Measurements from ENCODE around the gene PKIB. TPM values are rescaled to one million over a fixed set of nuclear protein-coding genes. Genes with fewer than 3 reads are reported as not detected.

Gene PKIB
- total RNA-seq, 2 donors from 2014 or later: 46.0 to 56.1 TPM

- Histone ChIP-seq H3K27ac (ENCODE audit: low read depth, low read length) (no peak overlapping the region), H3K9ac (ENCODE audit: extremely low read depth, low read length, poor library complexity, severe bottlenecking) (no peak overlapping the region), H3K36me3 (ENCODE audit: control insufficient read depth, insufficient read depth, low read length) (no peaks in the 10 kb centered on the region), H3K4me3 (ENCODE audit: low read length) (no peak overlapping the region), H3K27me3 (ENCODE audit: control insufficient read depth, insufficient read depth, low read length, poor library complexity, severe bottlenecking) (no peaks in the 10 kb centered on the region), H3K4me1 (ENCODE audit: control insufficient read depth, insufficient read depth, low read length) (peaks cover 5% of the 10 kb centered on the region), H3K9me3 (ENCODE audit: control insufficient read depth, low read length) (no peaks in the 10 kb centered on the region)
- Mint-ChIP-seq H3K36me3 (ENCODE audit: low read depth) (no peaks in the 10 kb centered on the region), H3K9me3 (peaks cover 6% of the 10 kb centered on the region), H3K27ac (no peak overlapping the region), H3K27me3 (ENCODE audit: insufficient read depth) (peaks cover 41% of the 10 kb centered on the region), H3K4me3 (no peak overlapping the region), H3K4me1 (peaks cover 10% of the 10 kb centered on the region)
- TF ChIP-seq, protein P1, sequence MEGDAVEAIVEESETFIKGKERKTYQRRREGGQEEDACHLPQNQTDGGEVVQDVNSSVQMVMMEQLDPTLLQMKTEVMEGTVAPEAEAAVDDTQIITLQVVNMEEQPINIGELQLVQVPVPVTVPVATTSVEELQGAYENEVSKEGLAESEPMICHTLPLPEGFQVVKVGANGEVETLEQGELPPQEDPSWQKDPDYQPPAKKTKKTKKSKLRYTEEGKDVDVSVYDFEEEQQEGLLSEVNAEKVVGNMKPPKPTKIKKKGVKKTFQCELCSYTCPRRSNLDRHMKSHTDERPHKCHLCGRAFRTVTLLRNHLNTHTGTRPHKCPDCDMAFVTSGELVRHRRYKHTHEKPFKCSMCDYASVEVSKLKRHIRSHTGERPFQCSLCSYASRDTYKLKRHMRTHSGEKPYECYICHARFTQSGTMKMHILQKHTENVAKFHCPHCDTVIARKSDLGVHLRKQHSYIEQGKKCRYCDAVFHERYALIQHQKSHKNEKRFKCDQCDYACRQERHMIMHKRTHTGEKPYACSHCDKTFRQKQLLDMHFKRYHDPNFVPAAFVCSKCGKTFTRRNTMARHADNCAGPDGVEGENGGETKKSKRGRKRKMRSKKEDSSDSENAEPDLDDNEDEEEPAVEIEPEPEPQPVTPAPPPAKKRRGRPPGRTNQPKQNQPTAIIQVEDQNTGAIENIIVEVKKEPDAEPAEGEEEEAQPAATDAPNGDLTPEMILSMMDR (conservative IDR thresholded peaks at IDR 0.05): no peak
- DNase-seq: no peak
Measured at GRCh38 chr6:122766256-122766655, 156.1 kb downstream of the PKIB start.

DNA sequence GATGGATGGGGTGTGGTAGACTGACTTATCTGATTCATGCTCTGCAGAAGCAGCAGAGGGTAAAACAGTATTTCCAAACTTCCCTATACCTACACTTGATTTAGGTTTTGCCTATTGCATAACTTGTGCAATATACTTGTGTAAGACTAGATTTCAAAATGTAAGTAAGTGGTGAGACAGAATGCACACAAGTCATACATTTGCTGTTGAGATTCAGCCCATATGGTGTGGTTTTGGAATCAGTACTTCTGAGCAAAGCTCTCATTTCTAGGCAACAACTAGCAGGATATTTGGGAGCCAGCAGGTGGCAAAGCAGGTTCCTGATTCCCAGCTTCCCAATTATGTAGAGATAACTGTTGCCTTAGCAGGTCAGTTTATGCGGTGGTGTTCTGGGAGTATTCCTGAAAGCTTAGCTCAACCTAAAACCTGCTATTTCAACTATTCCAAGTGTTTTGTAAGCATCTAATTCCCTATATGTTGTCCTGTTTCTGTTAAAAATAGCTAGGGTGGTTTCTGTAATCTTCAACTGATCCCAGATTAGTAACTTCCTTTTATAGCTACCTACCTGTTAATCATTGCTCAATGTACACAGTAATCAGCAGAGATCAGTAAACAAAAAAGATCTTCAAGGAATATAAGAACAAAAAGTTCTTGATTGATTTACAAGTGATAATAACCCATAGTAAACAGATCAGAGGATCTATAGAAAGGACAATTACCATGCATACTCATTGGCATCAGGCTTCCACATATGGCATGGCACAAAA, 160.8 kb downstream of the PKIB start:
- peak; percentile 77 for DNase-seq
- no peaks in the 10 kb centered on the region for H3K27me3 ChIP-seq (ENCODE audit: control insufficient read depth, insufficient read depth, low read length, poor library complexity, severe bottlenecking)
- no peaks in the 10 kb centered on the region for H3K9me3 ChIP-seq (ENCODE audit: control insufficient read depth, low read length)
- WGBS, 2 experiments (ENCODE audit: insufficient coverage in 1 of 2, insufficient read length in 1 of 2): 43 to 60% methylated on average over 1 of the region's 1 CpG
- H3K27ac ChIP-seq (ENCODE audit: low read depth, low read length): no peak overlapping the region
- Mint-ChIP-seq H3K4me3 (no peak overlapping the region), H3K27ac (no peak overlapping the region), H3K27me3 (ENCODE audit: insufficient read depth) (peaks cover 25% of the 10 kb centered on the region), H3K4me1 (peaks cover 26% of the 10 kb centered on the region), H3K9me3 (no peaks in the 10 kb centered on the region), H3K36me3 (ENCODE audit: low read depth) (no peaks in the 10 kb centered on the region)
- peaks cover 5% of the 10 kb centered on the region for H3K4me1 ChIP-seq (ENCODE audit: control insufficient read depth, insufficient read depth, low read length)
- H3K36me3 ChIP-seq (ENCODE audit: control insufficient read depth, insufficient read depth, low read length): no peaks in the 10 kb centered on the region
- H3K4me3 ChIP-seq (ENCODE audit: low read length): peak overlapping the region; percentile 12
- no peak overlapping the region for H3K9ac ChIP-seq (ENCODE audit: extremely low read depth, low read length, poor library complexity, severe bottlenecking)
- TF ChIP-seq, protein P1 (conservative IDR thresholded peaks at IDR 0.05): peak; percentile 69

- peaks cover 26% of the 10 kb centered on the region for H3K4me1 Mint-ChIP-seq
- Histone ChIP-seq H3K9me3 (ENCODE audit: control insufficient read depth, low read length) (no peaks in the 10 kb centered on the region), H3K36me3 (ENCODE audit: control insufficient read depth, insufficient read depth, low read length) (no peaks in the 10 kb centered on the region), H3K27me3 (ENCODE audit: control insufficient read depth, insufficient read depth, low read length, poor library complexity, severe bottlenecking) (no peaks in the 10 kb centered on the region), H3K9ac (ENCODE audit: extremely low read depth, low read length, poor library complexity, severe bottlenecking) (no peak overlapping the region), H3K4me1 (ENCODE audit: control insufficient read depth, insufficient read depth, low read length) (peaks cover 5% of the 10 kb centered on the region), H3K27ac (ENCODE audit: low read depth, low read length) (no peak overlapping the region), H3K4me3 (ENCODE audit: low read length) (no peak overlapping the region)
- TF ChIP-seq, protein P1 (conservative IDR thresholded peaks at IDR 0.05): peak; percentile 40
- no peaks in the 10 kb centered on the region for H3K9me3 Mint-ChIP-seq
- H3K4me3 Mint-ChIP-seq: no peak overlapping the region
- 85 to 92% methylated on average over 3 of the region's 3 CpGs for WGBS, 2 experiments (ENCODE audit: insufficient coverage in 1 of 2, insufficient read length in 1 of 2)
- peaks cover 16% of the 10 kb centered on the region for H3K27me3 Mint-ChIP-seq (ENCODE audit: insufficient read depth)
- H3K27ac Mint-ChIP-seq: no peak overlapping the region
- H3K36me3 Mint-ChIP-seq (ENCODE audit: low read depth): no peaks in the 10 kb centered on the region
- no peak for DNase-seq
Measured at GRCh38 chr6:122772724-122773415, 162.7 kb downstream of the PKIB start.

Other genes starting within 250 kb of the PKIB start
- gene HSF2, start 210.8 kb upstream of the PKIB start, total RNA-seq: 10 to 100 TPM; 21.0 to 34.2 TPM
- gene SERINC1, start 138.6 kb upstream of the PKIB start, total RNA-seq: 10 to 100 TPM; 77.4 to 79.1 TPM
- 1 to 10 TPM; 2.7 to 3.4 TPM for gene FABP7, start 169.3 kb downstream of the PKIB start, total RNA-seq
- gene SMPDL3A, start 178.9 kb downstream of the PKIB start, total RNA-seq: 1 to 10 TPM; 2.8 to 3.2 TPM